Pulmonary artery endothelial cell (primary cell): Measurements from ENCODE around the gene PDLIM5. TPM values are rescaled to one million over a fixed set of nuclear protein-coding genes. Genes with fewer than 3 reads are reported as not detected.
"Not testable (repeated sequence)": the region's sequence is repeated elsewhere in the genome, so short reads cannot be mapped to it uniquely, and the experiment has no call there.

Experiments used
- DNase-seq: peaks from one replicate; pipeline ENCODE4 v3.0.0-alpha.2; 2011; ENCODE audit warnings: low read depth, low spot score
- total RNA-seq: library from RNA; depleted of rRNA; stranded (reverse); fragments of >200 nt; gene quantifications from 2 replicates; pipeline ENCODE4 v1.2.3, GENCODE V29; 2014

PDLIM5 gene
- total RNA-seq, 1 donor from 2014 or later: 175 TPM

DNA sequence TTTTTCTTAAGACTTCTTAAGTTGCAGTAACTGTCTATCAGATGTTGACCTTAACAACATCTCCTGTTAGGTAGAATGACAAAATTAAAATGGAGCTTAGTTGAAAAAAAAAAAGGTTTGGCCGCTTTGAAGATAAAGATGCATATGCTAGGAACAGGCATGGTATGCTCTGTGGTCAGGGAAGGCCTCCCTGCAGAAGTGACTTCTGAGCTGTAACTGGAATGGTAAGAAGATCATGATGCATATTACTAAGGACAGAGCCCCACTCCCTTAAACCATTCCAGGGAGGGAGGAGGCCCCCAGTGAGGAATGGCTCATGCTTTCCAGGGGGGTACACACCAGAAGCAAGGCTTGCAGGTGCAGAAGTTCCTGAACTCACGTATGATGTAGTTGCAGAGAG lies 43.7 kb downstream of the PDLIM5 start:
- DNase-seq: no peak

DNA sequence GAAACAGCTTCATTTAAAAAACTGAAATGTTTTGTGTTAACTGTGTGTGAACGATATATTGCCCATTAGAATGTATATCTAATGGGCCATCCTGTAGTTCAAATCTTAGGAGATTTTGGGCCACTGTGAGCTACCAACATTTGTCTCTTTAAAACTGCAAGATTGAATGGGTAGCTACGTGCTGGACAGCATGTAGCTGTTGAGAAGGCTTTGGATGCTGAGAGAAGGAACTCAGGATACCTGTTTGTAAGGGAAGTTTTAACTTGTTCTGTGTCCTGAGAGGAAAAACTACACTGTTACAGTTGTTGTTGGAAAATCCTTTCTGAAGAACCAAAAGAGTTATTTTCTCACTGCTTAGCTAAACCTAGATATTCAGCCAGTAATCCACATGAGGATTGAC lies 45.9 kb downstream of the PDLIM5 start:
- DNase-seq: no peak

DNA sequence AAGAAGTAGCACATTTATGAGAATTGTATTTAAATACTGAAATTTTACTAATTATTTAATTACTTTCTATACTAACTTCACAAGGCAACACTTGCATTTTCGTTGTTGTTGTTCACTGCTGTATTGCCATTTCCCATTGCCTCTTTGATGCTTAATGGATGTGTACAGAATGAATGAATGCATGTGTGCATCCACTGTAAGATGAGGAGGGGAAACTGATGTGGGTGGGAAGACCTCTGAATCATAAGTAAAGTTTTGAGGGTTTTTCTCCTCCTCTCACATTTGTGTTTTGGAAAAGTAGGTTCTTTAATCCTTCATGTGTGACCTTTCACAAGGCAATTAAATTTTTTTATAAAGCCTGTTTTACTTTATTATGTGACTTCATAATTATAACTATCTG lies 46.8 kb downstream of the PDLIM5 start:
- no peak for DNase-seq

DNA sequence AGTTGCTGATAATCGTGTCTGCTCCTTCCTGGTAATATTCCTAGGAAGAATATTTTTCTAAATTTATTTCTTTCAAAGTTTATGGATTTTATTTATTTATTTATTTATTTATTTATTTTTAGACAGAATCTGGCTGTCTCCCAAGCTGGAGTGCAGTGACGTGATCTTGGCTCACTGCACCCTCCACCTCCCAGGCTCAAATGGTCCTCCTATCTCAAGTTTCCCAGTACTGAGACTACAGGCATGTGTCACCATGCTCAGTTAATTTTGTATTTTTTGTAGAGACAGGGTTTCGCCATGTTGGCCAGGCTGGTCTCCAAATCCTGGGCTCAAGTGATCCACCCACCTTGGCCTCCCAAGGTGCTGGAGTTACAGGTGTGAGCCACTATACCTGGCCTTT lies 48.9 kb downstream of the PDLIM5 start:
- no peak for DNase-seq

DNA sequence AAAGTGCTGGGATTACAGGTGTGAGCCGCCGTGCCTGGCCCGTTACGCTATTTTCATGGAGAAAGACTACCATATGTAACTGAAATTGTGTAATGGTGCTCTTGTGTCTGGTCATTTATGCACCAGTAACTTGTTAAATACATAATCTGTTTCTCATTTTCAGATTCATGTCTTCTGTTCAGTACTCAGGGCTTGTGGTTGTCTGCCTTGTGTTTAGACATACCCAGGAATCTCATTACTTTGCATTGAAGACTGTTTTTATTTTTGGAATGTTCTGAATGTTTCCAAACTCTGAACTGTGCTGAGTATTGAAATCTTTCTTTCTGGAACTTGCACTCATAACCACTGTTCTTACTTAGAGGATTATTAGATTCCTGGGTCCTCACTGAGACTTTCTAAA lies 52.8 kb downstream of the PDLIM5 start:
- no peak for DNase-seq

DNA sequence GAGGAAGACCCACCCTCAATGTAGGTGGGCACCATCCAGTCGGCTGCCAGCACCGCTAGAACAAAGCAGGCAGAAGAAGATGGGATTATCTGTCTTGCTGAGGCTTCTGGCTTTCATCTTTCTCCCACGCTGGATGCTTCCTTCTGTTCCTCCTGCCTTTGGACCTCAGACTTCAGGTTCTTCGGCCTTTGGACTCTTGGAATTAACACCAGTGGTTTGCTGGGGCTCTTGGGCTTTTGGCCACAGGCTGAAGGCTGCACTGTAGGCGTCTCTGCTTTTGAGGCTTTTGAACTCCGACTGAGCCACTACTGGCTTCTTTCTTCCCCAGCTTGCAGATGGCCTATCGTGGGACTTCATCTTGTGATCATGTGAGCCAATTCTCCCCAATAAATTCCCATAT lies 55.1 kb downstream of the PDLIM5 start:
- DNase-seq: no peak

DNA sequence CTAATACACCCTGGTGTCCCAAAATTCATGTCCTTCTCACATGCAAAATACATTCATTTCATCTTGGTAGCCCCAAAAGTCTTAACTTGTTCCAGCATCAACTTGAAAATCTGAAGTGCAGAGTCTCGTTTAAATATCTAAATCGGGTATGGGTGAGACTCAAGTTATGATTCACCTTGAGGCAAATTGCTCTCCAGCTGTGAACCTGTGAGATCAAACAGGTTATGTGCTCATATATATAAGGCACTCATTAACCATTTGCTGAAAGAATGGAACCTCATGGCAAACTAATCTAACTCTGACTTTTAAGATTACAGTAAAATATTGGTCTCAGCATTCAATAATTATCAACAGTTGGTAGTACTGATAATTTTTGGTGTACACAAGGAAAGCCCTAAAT lies 55.5 kb downstream of the PDLIM5 start:
- no peak for DNase-seq

DNA sequence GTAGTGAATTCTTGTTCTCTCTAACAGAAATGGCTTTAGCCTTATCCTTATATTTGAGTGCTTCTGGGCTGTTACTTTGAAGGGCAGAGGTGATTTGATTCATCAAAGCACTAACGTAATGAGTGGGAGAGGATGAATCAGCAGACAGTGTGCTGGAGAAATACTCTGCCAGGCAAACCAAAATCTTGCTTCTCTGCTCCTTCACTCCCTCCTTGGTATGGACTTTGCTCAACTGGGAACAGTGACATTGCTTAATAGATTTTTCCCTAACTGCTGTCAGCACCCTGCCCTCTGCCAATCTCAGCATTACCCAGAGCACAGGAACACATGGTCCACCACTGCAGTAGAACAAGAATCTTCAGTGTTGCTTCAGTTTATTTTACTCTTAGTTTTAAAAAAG lies 56.0 kb downstream of the PDLIM5 start:
- no peak for DNase-seq

DNA sequence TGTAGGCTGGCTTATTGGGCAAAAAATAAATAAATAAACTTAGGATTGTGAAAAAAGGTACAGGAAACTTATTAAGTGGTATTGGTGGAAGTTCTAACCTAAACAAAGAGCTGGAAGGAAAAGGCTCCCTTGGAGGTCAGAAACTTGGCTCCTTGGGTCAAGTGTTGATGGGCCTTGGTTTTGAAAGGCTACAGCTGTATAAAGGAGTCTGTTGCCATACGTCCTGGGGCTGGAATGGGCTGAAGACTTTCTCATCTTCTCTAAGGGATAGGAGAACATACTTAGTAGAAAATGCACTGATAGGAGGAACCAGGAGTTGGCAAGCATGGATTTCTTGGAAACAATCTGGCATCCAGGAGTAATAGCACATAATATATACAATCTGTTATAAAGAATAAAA lies 56.6 kb downstream of the PDLIM5 start:
- no peak for DNase-seq

DNA sequence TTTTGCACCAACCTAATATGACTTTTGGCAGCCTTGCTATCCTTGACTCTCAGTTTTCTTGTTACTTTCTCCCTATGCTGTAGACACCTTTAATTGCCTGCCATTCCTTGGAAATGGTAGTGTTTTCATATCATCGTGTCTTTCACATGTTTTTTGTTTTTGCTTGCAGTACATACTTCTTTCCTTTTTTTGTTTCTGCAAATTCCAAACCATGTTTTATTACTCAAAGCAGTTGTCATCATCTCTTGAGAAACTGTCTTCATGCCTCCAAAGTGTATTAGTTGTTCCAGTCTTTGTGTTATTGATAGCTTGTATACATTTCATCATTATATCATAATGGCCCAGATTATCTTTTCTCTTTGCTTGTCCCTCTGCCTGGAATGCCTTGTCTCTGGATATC lies 57.1 kb downstream of the PDLIM5 start:
- DNase-seq: no peak

DNA sequence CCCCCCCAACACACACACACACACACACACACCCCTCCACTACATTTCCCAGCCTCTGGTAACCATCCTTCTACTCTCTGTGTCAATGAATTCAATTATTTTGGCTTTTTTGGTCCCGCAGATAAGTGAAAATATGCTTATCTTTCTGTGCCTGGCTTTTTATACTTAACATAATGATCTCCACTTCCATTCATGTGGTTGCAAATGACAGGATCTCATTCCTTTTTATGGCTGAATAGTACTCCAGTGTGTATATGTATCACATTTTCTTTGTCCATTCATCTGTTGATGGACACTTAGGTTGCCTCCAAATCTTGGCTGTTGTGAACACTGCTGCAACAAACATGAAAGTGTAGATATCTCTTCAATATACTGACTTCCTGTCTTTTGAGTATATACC lies 59.8 kb downstream of the PDLIM5 start:
- no peak for DNase-seq

DNA sequence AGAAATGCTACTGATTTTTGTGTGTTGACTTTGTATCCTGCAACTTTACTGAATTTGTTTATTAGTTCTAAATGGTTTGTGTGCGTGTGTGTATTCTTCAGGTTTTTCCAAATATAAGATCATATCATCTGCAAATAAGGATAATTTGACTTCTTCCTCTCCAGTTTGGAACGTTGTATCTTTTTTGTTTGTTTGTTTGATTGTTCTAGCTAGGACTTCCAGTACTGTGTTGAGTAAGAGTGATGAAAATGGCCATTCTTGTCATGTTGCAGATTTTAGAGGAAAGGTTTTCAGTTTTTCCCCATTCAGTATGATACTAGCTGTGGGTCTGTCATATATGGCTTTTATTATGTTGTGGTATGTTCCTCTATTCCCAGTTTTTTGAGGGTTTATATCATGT lies 61.8 kb downstream of the PDLIM5 start:
- not testable (repeated sequence) for DNase-seq

DNA sequence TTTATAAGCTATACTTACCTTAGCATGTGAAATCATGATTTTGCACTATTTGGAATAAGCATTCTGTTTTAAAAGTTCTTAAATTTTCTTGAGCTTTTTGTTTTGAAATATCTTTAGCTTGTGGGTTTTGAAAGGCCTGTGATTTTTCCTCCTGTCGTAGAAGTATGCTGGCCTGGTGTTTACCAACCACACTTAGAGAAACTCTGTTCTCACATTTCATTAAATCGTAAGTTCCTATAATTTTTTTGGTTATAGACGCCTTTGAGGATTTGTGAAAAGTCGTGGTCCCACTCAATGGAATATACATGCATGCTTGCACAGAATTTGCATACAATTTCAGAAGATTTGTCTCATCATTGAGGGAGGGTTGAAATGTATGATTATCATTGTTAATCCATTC lies 63.6 kb downstream of the PDLIM5 start:
- no peak for DNase-seq

DNA sequence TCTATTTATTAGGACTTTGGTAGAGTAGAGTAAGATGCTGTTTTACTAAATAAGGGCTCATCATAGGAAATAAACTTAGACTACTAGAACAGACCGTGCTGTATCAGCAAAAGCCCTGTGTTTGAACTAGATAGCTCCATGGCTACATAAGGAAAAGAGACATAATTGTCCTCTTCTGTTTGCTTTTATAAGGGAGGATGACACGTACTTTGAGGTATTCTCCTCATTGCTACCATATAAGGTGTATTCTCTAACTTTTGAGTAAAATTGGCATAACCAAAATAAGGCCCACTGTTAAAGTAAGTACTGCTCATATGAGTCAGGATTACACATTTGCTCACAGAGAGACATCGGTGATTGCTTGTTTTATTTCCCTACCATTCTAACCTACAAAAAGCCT lies 64.3 kb downstream of the PDLIM5 start:
- no peak for DNase-seq

DNA sequence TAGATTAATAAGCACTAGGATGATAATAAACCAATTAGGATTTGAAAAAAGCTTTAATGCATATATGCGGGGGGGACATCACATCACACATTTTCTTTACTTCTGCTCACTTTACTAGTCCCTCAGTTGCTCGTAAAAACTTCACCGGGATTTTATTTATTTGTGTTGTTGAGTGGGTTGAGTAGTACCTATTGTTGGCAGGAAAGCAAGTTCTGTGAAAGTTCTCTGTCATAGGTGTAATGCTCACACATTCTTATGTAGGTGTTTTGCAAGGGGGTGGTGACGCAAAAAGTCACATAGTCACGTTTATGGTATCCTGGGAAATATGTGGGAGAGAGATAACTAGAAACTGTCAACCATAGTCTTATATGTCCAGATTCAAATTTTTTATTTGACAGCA lies 65.3 kb downstream of the PDLIM5 start:
- DNase-seq: no peak

DNA sequence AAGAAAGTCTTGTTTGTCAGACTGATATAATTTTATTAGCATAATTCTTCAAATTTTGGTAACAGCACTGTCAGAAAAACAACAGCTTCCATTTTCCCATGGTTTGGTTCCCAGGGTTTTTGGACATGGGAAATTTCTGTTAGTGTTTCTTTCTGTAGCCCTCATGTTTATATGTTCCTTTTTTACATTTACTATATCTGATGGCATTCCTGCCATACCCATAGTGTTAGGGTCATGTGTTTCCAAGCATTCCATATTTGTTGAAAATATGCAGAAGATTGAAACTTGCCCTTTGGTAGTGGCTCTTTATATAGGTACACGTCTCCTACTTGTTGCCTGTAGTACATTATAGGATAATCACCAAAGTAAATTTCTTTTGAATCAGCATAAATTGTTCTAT lies 65.8 kb downstream of the PDLIM5 start:
- no peak for DNase-seq

DNA sequence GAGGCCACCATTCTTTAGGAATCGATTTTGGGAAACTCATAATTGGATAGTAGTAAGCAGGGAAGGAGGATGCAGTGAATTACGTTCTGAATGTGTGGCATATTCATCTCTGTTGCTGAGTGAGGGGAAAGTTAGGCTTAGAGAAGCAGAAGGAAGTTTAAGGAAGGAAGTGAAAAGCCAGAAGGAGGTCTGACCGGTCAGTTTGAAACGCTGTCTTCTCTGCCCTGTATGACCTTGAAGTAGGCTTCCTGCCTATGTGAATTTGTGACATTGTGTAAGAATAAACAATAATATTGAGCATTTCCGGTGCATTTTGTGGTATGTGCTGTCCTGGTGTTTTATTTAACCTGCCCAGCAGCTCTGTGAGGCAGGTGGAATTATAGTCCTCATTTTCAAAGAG lies 67.3 kb downstream of the PDLIM5 start:
- DNase-seq: no peak

DNA sequence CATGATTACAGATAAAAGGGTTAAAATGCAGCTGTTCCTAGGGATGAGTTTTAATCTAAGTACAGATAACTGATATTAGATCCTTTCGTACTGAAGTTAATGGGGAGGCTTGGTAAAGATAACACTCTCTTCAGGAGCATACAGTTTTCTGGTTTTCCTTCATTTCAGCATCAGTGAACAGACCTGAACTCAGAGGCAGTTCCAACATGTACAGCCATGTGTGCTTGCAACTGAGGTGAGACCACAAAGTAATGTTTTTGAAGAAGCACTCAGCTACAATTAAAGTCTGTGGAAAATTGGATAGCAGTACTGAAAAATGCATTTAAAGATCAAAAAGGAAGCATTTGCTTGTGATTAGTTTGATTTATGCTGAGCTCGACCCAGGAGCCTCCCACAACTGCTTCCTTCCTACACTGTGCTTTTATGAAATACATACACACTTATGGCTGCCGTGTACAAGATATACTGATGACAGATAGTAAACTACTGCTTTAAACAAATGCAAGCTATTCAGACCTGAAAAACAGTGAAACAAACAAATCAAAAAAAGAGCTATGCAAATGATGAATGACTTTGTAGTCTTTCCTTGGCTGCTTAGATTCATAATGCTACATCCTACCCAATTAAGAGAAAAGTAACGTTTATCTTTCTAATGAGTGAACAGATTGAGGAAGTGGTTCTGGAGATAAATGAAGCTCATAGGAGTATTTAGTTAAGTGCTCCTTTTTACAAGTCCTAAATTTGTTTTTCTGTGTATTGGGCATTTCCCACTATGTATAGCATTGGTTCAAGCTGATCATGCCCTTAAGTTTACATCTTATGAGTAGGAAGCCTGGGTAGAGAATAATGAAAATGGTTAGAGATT lies 68.4 kb downstream of the PDLIM5 start:
- no peak for DNase-seq

DNA sequence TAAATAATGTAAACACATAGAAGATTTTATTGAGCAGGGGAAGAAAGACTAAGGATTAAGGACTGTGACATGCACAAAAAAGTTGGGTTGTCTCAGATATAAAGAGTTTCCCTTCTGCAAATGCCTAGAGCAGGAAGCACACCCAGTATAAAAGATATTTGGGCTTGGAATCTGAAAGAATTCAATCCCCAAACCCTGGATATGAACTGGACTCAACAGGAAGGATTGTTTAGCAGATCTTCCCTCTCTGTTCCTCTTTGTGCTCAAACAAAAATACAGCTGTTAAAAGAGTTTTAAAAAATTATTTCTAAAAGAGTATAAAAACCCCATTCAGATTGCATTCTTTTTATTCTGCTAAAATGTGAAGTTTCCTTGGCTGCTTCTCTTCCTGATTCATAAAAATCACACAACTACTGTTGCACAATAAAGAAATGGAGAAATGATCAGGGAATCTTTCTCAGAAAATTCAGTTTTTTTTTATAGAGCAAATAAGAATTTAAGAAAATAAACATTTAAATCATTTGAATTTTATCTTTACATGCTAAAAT lies 71.4 kb downstream of the PDLIM5 start:
- no peak for DNase-seq

DNA sequence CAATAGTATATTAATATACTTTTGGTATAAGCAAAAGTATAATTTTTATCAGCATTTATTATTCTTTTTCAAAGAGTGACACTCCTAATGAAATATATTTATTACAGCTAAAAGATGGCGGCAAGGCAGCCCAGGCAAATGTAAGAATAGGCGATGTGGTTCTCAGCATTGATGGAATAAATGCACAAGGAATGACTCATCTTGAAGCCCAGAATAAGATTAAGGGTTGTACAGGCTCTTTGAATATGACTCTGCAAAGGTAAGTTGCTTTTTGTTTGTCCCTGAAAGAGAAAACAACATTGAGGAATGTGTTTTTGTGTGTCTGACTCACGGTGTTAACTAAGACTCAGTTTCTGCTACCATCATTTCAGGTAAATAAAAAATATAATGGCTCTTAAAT lies 71.9 kb downstream of the PDLIM5 start:
- no peak for DNase-seq

DNA sequence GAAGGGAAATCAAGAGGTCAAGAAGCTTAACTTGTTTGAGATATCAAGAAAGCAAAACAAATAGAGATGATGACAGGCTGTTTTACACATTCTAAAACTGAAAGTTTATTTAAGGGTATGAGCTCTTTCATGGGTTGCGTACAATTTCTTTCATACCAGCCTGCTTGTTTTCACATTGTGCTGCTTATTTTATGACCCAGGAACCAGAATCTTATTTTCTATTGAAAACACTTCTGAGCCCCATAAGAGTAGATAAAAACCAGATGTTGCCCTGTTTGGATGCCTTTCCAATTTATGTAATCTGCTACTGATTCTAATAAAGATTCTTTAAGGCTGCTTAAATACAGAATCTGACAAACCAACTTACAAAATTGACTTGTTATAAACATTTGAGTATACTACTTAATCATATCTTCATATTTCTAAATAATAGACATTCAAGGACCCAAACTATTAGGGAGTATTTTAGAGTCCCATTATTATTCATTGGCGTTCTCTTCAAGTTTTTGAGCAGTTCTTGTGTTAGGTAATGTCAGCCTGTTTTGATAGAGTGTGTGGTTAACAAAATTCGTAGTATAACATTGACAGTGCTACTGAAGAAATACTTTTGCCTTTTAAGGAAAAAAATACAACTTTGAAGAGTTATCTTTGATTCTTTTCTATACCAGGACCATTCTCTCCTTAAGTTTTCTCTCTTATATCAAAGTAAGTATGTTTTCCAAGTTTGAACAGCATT lies 74.4 kb downstream of the PDLIM5 start:
- no peak for DNase-seq

DNA sequence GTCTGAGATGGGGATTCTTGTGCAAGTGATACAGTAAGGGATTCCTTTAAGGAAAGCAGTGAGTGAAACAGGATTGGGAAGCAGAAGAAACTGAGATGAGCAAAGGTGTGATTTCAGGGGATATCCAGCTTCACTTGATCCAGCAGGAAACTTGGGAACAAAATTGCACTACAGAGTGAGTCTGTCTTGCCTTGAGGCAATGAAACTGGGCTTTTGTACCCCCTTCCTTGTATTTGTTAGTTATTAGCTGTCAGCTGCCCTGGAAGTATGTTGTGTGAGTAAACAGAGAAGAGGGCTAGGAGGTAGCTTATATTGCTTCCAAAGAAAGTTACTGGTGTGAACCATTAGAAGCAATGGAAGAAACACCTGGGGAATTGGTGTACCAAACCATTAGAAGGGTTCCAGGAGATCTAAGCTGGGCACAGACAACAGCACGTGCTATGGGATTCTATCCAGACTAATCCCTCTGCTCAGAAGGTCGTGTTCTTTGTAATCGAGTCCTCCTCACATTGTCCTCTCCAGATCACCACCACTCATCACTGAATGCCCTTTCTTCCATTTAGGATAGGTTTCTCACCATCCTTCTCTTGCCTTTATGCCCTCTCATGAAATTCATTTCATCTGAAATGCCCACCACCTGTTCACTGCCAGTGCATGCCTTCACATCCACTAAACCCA lies 76.0 kb downstream of the PDLIM5 start:
- no peak for DNase-seq
